ENCODE measurements around the gene CST3. TPM values are rescaled to one million over a fixed set of nuclear protein-coding genes. Genes with fewer than 3 reads are reported as not detected.
A peak's percentile ranks its signal among the peaks of the same experiment; 100 is the strongest.
"Not testable (repeated sequence)": the region's sequence is repeated elsewhere in the genome, so short reads cannot be mapped to it uniquely, and the experiment has no call there.

Gene CST3
- total RNA-seq, 1 donor from 2014 or later = 727 TPM

- ATAC-seq (no peak), DNase-seq (no peak)
- intact Hi-C loops (cut with DNase I) = no loop called here
- no peaks in the 10 kb centered on the region for H3K9me3 ChIP-seq
- TF ChIP-seq CTCF (IDR thresholded peaks at IDR 0.05) = no peak
- H3K4me3 ChIP-seq = no peak overlapping the region
- no peaks in the 10 kb centered on the region for H3K36me3 ChIP-seq
- no peak overlapping the region for H3K27ac ChIP-seq
- H3K4me1 ChIP-seq = peaks cover 7% of the 10 kb centered on the region
- no peaks in the 10 kb centered on the region for H3K27me3 ChIP-seq (ENCODE audit: low read depth)
Measured at GRCh38 chr20:23661002-23661429, 23.3 kb upstream of the CST3 start.

- Histone ChIP-seq H3K27me3 (ENCODE audit: low read depth) (no peaks in the 10 kb centered on the region), H3K4me3 (no peak overlapping the region), H3K27ac (peak overlapping the region; percentile 24), H3K9me3 (no peaks in the 10 kb centered on the region), H3K36me3 (no peaks in the 10 kb centered on the region), H3K4me1 (peaks cover 16% of the 10 kb centered on the region)
- DNase-seq = no peak
- intact Hi-C loops (cut with DNase I) = no loop called here
- no peak for TF ChIP-seq CTCF (IDR thresholded peaks at IDR 0.05)
- ATAC-seq = no peak
Measured at GRCh38 chr20:23659989-23660837, 22.5 kb upstream of the CST3 start.

GRCh38 chr20:23659610-23659988 is 21.8 kb upstream of the CST3 start:
- ATAC-seq; H3K36me3 ChIP-seq; H3K27ac ChIP-seq; intact Hi-C loops (cut with DNase I); H3K9me3 ChIP-seq; H3K4me3 ChIP-seq; H3K27me3 ChIP-seq (ENCODE audit: low read depth); DNase-seq: not testable (repeated sequence)
- peaks cover 22% of the 10 kb centered on the region for H3K4me1 ChIP-seq

- ATAC-seq = peak in 1 of 2 donors; percentile 19
- Histone ChIP-seq H3K9me3 (no peaks in the 10 kb centered on the region), H3K4me1 (peaks cover 27% of the 10 kb centered on the region), H3K4me3 (no peak overlapping the region), H3K36me3 (no peaks in the 10 kb centered on the region), H3K27me3 (ENCODE audit: low read depth) (no peaks in the 10 kb centered on the region), H3K27ac (no peak overlapping the region)
- intact Hi-C loops (cut with DNase I) = no loop called here
- no peak for TF ChIP-seq CTCF (IDR thresholded peaks at IDR 0.05)
- no peak for DNase-seq
Measured at GRCh38 chr20:23658989-23659609, 21.3 kb upstream of the CST3 start.

GRCh38 chr20:23658336-23658735 is 20.6 kb upstream of the CST3 start:
- intact Hi-C loops (cut with DNase I) = no loop called here
- ATAC-seq = no peak

More at GRCh38 chr20:23658336-23658735, 20.6 kb upstream of the CST3 start:
- no peak for DNase-seq
- Histone ChIP-seq H3K9me3 (no peaks in the 10 kb centered on the region), H3K27ac (no peak overlapping the region), H3K4me3 (no peak overlapping the region), H3K27me3 (ENCODE audit: low read depth) (no peaks in the 10 kb centered on the region), H3K36me3 (no peaks in the 10 kb centered on the region), H3K4me1 (peaks cover 33% of the 10 kb centered on the region)
- no peak for TF ChIP-seq CTCF (IDR thresholded peaks at IDR 0.05)
